Activated effector memory CD4-positive, alpha-beta T cell treated with anti-CD3 and anti-CD28 coated beads, Interleukin-2, amount 50 U/mL, for 16 hours (primary cell): Measurements from ENCODE around the gene NUDT13.

Experiments used
- DNase-seq: peaks from one replicate; pipeline ENCODE4 v3.0.0-alpha.2; 2020

NUDT13 gene

DNA sequence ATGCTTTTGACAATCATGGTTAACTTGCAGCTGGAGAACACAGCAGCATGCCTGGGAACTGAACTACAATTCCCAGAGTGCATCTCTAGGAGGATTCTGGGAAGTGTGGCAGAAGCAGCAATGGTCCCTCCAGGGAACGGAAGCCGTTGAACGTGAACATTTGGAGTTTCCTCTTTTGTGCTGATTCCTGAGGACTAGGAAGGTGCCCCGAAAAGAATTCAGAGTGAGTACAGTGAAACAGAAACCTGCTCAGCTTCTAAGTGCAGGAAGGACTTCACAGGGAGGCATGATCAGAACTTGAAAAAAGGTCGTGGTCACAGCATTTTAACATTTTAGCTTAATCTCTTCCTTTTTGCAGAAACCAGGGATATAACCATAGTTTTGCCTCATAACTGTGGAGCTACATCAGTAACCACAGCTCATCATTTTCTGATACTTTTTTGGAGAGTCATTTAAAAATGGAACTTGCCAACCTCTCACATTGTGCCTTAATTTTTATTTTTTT, at the start of gene NUDT13:
Gene NUDT13, plus strand, starts transcription at position 111 of the 505 bp plus-strand sequence. CDS start 3,911 bp downstream, outside the sequence.
- DNase-seq, result peak; percentile 78

DNA sequence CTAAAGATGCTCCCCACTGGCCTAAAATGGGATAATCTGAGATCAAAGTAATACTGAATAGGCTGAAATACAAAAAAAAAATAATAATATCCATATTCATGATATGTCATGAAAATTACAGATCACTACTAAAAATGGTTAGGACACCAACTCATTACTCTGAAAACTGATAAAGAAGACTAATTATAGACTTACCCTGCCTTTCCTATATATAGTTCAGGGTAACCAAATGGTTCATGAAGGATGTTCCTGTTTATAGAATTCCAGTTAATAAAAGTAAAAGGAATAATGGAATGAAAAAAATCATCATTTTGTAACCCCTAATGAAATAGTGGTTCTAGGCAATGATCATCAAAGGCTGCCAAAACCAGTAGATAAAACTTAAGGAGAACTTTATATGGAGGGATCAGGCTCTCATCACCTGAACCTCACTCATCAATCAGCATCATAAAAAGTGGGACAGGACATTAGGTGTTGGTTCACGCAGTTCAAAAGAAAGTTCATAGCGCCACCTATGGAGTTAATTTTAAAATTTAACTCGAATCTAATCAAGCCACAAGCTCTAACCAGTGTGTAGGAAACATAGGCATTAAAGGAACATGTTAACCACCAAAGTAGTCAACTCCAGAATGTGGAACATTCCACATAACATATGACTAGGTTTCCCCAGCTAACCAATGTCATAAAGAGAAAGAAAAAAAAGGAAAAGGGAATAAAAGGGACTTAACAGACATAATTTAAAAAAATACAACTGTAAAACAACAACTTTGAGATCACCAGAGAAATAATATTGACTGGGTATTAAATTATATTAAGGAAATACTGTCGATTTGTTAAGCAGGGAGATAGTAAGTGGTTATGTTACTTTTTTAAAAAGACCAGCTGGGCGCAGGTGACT, 49.3 kb upstream of the NUDT13 start:
- no peak for DNase-seq

- no peak for DNase-seq
Observed at GRCh38 chr10:73061743-73062142, 48.5 kb upstream of the NUDT13 start.

- DNase-seq, result no peak
Observed at GRCh38 chr10:73065441-73065840, 44.8 kb upstream of the NUDT13 start.

DNA sequence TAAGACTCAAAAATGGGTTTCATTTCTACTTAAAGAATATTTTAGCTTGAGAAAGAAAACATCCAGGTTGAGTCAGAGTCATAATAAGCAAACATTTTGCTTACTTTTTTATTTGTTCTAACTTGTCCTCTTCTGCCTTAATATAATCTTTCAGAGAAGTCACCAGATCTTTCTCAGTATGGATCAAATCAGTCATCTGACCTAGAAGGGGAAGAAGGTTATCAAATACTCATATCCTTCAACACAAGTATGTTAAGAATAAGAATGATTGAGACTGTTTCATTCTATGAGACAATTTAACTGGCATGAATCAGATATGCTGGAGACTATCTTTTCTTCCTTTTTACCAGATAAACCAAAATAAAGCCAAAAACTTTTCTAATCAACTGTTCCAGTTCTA, 36.6 kb upstream of the NUDT13 start:
- DNase-seq, result no peak

GRCh38 chr10:73075829-73076228, 34.4 kb upstream of the NUDT13 start:
- no peak for DNase-seq

DNA sequence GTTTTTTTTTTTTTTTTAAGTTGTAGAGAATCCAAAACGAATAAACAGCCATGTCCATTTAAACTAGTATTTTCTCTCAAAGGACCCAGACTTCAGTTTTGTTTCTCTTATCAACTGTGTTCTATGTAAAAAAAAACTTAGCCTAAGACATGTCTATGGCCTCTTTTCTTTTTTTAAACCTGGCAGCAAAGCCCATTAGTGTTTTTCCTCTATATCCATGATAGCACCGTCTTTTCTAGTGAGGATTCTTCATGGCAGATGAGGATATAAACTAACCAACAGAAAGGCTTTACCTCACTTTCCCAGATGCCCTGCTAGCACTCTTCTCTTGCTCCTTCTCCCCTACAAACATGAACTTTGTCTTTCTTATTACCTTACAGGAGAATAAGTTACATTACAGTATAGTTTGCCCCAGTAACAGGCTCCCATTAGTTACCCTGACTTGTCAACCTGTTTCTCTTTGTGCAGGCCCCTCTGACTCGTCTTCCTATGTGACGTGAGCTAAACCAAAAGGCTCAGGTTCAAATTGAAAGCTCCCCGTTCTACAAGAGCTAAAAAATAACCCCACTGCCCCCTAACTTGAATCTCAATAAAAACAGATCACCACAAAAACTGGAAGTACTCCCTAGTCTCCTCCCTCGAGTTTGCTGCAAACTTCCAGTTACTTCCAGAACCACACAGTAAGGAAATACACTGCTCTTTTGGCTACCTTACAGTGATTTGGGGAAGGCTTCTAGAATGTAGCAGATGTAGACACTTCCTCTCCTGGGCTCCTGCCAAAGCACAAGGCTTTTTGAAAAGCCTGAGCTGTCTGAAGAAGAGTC, 33.7 kb upstream of the NUDT13 start:
- DNase-seq, result no peak

DNA sequence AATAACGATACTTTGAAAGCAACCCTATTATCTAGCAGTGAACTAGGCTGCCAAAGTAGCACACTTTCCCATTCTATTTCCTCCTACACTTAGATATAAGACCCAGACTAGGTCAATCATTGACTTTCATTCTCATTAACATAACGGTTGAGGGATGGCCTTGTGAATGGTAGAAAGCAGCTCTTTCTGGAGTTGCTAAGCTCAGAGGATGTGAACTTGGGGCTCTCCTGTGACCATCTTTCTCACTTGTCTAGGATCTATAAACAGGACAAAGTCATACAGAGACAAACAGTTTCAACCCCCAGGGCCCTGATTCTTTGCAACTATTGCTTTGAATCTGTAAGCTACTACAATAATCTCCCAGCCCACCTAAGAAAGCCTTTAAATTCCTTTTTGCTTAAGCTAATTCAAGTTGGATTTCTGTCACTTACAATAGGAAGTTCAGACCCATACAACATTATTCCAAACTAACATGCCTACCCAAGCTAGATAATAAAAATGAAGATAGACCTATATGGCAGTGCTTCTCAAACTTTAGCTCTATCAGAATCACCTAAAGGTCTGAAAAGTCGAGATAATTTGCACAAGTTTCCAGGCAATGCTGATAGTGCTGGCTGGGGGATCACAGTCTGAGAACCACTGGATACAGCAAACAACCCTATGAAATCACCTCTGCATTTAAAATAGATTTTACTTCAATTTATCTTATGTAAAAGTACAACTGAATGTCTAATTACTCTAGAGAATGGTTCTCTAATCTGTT, 30.3 kb upstream of the NUDT13 start:
- DNase-seq, result no peak

DNA sequence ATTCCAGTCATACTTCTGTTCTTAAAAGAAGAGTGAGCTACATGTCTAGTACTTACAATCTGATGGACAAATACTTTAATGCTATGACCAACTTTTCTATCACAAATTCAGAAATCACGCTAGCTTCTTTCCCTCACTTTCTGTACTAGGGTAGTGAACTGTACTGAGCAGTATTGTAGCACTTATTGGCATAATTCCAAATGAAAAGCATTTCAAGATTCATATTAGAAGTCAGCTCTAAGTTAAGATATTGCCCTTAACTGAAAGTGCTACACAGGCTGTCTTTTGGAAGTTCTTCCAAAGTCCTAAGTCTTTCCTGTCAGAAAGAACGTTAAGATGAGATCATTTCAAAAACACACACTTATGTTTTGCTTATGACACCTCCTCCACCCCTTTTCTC, 27.0 kb upstream of the NUDT13 start:
- DNase-seq, result no peak

DNA sequence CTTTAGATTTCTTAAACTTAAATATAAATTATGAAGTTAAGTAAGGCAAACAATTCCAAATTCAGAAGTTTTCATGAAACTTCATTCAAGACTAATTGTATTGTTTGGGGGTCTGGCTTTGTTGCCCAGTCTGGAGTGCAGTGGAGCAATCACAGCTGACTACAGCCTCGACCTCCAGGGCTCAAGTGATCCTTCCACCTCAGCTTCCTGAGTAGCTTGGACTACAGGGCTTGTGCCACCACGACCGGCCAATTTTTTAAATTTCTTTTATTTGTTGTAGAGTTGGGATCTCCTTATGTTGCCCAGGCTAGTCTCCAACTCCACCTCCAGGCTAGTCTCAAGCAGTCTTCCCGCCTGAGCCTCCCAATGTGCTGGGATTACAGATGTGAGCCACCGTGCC, 26.0 kb upstream of the NUDT13 start:
- no peak for DNase-seq

GRCh38 chr10:73086816-73087215, 23.4 kb upstream of the NUDT13 start:
- DNase-seq, result no peak

DNA sequence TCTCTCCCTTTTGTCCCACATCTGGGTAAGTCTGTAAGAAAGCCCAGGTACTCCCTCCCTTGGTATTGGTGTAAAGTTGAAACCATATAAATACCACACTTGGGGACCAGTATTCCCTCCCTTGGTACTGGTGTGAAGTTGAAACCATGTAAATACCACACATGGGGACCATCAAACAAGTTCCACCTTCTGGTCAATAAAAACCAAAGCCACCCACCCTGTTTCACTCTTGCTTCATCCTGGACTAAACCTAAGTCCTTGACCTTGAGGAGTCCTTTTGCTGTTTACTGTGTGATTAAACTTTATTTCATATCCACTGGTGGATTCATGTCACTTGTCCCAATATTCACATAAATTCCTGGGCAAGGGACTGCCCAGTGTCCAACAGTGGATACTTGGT, 22.0 kb upstream of the NUDT13 start:
- no peak for DNase-seq

DNA sequence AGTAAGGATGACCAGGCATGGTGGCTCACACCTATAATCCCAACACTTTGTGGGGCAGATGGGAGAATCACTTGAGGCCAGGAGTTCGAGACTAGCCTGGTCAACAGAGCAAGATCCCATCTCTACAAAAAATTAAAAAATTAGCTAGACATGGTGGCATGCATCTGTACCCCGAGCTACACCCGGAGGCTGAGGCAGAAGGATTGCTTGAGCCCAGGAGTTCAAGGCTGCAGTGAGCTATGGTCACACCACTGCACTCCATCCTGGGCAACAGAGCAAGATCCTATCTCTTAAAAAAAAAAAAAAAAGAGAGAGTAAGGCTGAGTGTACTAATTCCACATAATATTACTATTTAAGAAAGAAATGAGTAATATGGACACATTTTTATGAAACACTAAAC, 17.4 kb upstream of the NUDT13 start:
- no peak for DNase-seq

DNA sequence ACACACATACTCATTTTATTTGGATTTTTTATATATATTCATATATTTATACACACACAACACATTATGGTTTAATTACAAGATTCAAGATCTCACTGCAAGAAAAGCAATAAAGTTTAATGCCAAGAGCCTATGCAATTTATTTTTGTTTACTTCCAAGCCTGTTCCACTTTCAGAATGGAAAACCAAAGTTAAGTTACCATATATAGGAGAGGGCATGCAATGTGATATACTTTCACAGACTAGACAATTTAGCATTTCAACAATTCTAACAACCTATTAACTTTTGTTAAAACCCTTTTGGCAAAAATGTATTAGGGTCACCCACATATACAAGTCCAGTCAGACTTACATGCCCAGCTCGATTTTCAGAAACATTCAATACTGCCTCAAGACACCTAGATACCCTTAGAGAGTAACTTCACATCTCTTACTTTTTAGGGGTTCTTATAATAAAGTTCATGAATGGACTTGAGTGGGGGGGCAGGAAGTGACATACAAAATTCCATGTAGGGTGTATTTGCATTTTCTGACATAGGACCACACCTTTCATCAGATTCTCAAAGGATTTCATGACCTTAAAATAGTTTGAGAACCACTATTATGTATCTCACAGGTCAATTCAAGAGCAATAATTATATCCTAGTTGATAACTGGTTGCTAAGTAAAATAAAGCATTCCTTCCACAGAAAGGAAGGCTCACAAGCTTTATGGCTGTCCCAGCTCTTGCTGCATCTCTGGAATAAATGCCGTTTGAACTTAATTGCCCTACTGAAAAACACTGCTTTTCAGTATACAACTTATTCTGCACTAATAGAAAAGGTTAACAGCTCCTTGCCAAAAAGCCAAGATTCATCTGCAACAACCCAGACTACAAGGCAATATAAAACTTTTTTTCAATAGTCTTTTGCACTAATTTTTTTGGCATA, 16.1 kb upstream of the NUDT13 start:
- DNase-seq, result no peak

GRCh38 chr10:73094986-73095480, 15.2 kb upstream of the NUDT13 start:
- DNase-seq, result no peak

- peak; percentile 72 for DNase-seq
Observed at GRCh38 chr10:73095481-73096021, 14.7 kb upstream of the NUDT13 start.

DNA sequence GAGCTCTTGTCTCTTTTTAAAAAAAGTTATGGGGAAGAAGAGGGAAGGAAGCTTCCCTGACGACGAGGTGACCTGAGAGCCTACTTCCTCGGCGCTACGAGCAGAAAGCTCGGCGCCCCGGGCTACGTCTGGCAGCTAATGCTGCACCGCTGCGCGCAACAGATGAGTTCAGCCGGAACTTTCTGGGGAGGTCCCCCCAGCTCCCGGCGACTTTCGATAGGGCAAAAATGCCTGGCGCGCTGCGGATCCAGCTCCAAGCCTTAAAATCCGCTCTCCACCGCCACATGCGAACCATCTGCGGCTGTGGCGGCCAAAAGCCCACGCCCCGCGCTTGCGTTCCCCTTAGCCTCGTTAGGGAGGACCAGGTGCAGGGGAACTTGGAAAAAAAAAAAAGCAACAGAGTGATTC, 14.2 kb upstream of the NUDT13 start:
- DNase-seq, result peak; percentile 89

DNA sequence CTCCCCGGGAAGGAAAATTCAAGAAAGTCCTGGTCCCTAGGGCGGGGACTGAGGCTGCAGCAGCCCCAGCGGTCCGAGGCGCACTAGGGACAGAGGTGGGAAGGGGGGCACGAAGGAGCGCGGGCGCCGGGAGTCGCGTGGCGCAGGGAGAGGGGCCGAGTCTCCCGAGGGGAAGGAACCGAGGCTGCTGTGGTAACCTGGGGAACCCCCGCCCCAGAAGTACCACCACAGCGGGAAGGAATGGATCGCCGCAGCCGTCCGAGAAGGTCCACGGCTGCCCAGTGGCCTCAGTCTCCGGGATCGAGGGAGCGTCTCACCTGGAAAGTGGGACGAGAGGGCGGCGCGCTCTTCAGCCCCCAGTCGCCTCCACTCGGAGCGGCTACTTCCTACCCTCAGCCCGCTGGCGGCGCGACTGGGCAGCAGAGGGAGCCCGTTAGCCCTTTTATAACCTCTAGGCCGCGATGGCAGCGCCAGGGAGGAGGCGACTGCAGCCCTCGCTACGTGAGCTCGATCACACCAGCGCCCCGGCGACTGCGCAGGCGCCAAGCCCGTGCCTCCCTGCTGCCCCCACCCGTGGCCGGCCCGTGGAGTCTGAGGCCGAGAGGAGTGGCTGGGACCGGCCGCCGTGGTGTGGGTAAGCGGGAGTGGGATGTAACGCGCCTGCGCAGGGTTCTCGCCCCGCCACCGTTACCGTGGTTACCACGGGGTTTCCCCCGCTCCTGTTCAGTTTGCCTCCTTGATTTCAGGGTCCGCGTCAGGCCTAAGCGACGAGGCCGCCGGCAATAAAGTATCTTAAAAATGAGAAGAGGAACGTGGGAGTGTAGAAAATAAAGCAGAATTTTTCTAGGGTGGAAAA, 13.6 kb upstream of the NUDT13 start, which contains the start of gene P4HA1:
Gene P4HA1, minus strand, starts transcription at position 418 of the 856 bp plus-strand sequence. CDS start 21,983 bp downstream, outside the sequence.
- peak; percentile 99 for DNase-seq

- DNase-seq, result no peak
Observed at GRCh38 chr10:73097305-73097670, 13.0 kb upstream of the NUDT13 start.

DNA sequence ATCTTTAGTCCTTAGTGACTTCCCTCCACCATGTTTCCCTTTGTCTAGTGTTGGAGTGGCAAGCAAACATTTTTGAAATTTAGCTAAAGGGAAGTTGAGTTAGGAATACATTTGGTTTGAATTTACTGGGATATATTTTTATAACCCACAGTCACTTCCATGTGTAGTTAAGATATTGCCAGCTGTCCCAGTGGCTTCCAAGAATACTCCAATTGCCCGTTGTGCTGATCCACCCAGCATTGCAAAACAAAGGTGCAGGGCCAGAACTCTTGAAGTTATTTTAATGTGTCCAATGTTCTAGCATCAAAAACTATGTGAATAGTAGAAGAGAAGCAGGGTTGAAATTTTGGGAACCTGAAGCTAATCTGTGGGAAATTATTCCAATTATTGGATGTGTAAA, 11.1 kb upstream of the NUDT13 start:
- no peak for DNase-seq
